Inflammatory macrophage (primary cell): Measurements from ENCODE around the gene ZNF407.

Experiments
- DNase-seq, 2 donors: peaks; one replicate each; pipeline ENCODE4 v3.0.0-alpha.2; 2020 to 2022

The ZNF407 gene

GRCh38 chr18:75062297-75062886, 464.7 kb downstream of the ZNF407 start:
- DNase-seq: no peak

- no peak for DNase-seq
These were observed 465.5 kb downstream of the ZNF407 start for GRCh38 chr18:75063196-75063595.

GRCh38 chr18:75063615-75064512, 466.2 kb downstream of the ZNF407 start:
- no peak for DNase-seq

- no peak for DNase-seq
These were observed 466.8 kb downstream of the ZNF407 start for GRCh38 chr18:75064513-75064905.

- no peak for DNase-seq
These were observed 467.8 kb downstream of the ZNF407 start for GRCh38 chr18:75065251-75066000.

GRCh38 chr18:75066021-75066880, 468.6 kb downstream of the ZNF407 start:
- DNase-seq: no peak

- DNase-seq: peak; percentile 61 to 62
These were observed 469.3 kb downstream of the ZNF407 start for GRCh38 chr18:75066936-75067335.

GRCh38 chr18:75067996-75068645, 470.5 kb downstream of the ZNF407 start:
- DNase-seq: no peak

- DNase-seq: no peak
These were observed 471.2 kb downstream of the ZNF407 start for GRCh38 chr18:75068682-75069435.

- DNase-seq: no peak
These were observed 472.6 kb downstream of the ZNF407 start for GRCh38 chr18:75070235-75070624.

GRCh38 chr18:75070625-75071483, 473.2 kb downstream of the ZNF407 start:
- DNase-seq: peak; percentile 79 to 86

GRCh38 chr18:75071484-75071785, 473.8 kb downstream of the ZNF407 start:
- no peak for DNase-seq

GRCh38 chr18:75071866-75072671, 474.4 kb downstream of the ZNF407 start:
- DNase-seq: peak in 1 of 2 donors; percentile 8

- no peak for DNase-seq
These were observed 475.2 kb downstream of the ZNF407 start for GRCh38 chr18:75072672-75073371.

GRCh38 chr18:75073654-75074053, 476.0 kb downstream of the ZNF407 start:
- DNase-seq: no peak

GRCh38 chr18:75074196-75075015, 476.7 kb downstream of the ZNF407 start:
- DNase-seq: no peak

GRCh38 chr18:75075016-75075305, 477.3 kb downstream of the ZNF407 start:
- DNase-seq: no peak

GRCh38 chr18:75075429-75075841, 477.8 kb downstream of the ZNF407 start:
- DNase-seq: no peak
